NK-92 treated with Interleukin-12 subunit alpha and Interleukin-12 subunit beta, amount 100 ng/mL, for 24 hours (cell line): ENCODE data around the gene CCDC148.

Experiments used
- DNase-seq: peaks from one replicate; lab custom pipeline; 2025; lab: John Stamatoyannopoulos, UW

The CCDC148 gene

DNA sequence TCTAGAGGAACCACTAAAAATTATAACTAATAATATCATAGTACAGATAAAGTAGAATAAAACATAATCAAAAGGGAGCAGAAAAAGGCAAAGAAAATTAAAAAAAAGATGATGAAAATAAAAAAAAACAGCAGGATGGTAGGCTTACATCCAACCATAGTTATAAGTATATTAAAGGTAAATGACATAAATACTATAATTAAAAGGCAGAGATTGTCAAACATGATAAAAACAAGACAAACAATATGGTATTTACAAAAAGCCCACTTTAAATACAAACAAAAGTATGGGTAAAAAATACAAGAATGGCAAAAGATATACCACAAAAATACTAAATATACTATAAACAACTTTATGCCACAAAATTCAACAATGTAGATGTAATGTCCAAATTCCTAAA, 24.4 kb downstream of the CCDC148 start:
- DNase-seq = no peak

DNA sequence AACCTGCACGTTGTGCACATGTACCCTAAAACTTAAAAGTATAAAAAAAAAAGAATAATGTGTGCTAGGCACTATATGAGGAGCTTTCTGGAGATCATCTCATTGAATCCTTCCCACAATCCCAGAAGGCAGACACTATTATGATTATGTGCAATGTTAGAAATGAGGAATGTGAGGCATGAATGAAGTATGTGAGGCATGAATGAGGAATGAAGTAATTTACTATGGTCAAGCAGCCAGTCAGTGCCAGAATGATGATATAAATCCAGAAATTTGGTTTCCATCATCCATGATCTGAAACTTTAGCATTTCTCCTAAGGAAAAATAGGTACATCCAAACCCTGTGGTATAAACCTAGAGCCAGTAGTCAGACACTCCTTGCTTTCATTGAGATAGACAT, 42.0 kb downstream of the CCDC148 start:
- no peak for DNase-seq

DNA sequence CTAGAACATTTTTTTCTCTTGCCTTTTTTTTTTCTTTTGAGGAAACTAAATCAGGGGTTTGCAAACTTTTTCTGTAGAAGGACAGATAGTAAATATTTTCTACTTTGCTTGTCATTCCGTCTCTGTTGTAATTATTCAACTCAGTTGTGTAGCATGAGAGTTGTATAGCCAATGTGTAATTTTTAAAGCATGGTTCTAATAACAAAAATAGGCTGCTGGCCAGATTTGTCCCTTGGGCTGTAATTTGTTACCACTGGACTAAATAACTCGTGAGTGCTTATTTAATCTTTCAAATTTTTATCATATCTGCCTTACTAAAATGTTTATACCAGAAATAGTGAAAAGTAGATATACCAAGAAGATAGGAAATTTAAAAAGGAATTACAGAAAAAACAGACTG, 43.0 kb downstream of the CCDC148 start:
- DNase-seq = no peak

DNA sequence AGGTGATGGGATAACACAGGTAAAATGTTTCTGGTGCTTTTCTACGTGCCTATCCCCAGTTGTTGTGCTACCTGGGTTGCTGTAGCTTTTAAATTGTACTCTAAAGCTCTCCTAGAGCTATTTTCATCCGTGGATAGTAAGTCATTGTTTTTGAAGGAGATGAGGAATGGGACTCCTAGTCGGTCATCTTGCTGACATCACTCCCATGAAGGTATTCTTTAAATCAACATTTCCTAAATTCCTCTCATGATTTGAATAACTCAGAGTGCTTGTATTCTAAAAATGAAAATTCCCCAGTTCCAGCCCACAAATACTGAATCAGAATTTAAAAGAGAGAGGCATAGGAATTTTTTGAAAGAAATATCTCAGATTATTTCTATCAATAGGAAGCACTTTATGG, 44.3 kb downstream of the CCDC148 start:
- no peak for DNase-seq

DNA sequence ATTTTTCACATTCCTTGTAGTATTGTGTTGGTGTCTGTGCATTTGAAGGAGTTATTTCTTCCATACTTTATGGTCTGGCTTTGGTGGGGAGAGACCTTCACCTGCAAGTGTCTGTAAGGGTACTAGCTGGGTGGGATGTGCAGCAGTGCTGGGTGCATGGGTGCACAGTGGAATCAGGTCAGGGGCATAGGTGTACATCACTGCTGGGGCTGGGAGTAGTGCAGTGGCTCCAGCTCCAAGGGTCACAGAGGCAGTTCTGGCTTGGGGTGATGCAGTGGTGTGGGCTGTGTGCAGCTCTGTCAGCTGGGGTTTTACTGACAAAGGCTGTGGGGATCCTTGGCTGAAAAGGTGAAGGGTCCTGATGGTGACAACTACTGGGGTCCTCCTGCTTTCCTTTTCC, 44.8 kb downstream of the CCDC148 start:
- no peak for DNase-seq

DNA sequence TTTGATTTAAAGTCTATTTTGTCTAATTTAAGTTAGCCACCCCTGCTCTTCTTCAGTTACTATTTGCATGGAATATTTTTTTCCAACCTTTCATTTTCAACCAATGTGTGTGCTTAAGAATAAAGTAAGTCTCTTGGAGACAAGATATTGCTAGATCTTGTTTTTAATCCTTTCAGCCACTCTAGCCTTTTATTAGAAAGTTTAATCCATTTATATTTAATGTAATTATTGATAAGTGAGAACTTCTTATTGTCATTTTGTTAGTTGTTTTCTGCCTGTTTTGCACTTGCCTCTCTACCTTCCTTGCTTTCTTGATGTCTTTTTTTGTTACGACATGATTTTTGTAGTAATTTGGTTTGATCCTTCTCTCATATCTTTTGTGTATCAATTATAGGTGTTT, 46.4 kb downstream of the CCDC148 start:
- DNase-seq = no peak

DNA sequence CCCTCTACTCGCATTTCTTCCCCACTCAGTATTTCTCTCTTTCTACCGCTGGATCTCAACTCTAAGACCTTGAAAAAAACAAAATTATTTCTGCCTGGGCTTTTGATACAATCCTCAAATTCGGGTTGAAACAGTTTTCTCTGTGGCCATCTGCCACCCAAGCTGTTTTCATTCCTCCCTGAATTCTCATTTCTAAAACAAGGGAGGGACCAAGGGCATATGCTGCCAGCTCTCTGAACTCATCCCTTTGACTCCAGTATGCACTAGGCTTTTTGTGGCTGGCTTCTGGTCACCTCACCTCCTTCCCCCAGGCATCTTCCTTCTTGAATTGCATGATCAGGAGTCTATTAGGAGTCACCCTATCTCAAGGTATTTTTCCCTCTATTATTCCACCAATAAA, 49.5 kb downstream of the CCDC148 start:
- DNase-seq = no peak

DNA sequence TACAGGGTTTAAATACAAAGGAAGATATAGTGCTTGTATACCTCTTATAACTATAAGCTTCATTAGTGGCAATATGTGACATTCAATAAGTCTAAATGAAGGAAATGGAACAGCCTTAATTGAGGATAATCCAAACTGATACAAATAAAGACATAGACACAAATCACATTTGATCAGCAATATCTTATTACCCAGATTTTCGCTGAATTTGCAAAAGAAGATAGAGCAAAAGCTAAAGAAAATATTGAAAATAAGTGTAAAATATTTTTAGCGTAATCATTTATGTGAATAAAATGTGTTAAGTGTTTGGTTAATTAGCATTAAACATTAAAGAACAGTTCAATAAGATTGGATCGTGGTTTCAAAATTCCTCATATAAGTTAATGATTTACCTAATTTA, 51.2 kb downstream of the CCDC148 start:
- DNase-seq = no peak

DNA sequence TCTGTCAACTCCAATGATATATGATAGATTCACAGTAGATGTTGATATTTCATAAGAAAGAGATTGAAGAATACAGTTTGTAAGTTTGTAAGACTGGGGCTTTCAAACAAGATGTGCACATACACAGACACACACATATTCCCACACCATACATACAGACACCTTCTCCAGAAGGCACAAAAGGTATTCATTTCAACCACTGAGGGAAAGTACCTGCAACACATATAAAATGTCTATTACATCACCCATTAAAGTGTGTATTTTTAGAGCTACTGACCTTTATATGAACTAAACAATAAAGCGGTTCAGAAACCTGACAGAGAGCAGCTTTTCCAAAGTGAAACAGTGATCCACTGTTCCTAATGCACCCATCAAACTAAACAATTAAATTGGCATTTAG, 53.3 kb downstream of the CCDC148 start:
- DNase-seq = no peak

DNA sequence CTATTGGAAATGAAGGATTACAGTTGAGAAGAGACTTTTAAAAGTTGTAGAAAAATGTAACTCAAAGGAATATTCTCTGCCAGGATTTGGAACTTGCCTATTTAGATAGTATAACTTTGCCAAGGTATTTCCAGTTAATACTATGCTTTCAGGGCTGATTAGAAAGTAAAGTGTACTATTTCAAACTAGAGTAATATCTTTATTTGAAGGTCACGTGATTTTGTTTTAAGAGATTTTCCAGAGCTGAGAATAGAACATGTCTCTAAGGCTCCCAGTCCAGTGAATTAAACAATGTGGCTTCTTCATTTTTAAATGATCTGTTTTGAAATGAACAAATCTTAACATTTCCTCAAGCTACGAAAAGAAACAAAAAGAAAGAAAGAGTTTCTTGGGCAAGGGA, 53.9 kb downstream of the CCDC148 start:
- no peak for DNase-seq

DNA sequence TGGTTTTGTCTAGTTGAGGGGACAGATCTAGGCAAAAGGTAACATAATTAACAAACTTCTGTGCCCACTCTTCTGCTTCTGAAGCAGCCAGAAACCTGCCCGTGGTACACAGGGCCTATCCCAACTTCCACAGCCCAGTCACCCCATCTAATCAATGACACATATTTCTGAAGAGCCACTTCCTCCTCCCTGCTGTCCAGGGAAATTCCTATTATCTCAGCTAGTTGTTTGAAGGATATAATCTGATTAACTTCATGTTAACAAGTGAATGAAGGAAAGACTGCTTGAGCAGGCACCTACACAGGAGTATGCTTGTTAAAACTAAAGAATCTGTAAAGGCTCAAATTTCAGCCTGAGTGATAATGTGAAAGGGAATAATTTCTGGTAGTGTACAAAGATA, 61.4 kb downstream of the CCDC148 start:
- DNase-seq = no peak

DNA sequence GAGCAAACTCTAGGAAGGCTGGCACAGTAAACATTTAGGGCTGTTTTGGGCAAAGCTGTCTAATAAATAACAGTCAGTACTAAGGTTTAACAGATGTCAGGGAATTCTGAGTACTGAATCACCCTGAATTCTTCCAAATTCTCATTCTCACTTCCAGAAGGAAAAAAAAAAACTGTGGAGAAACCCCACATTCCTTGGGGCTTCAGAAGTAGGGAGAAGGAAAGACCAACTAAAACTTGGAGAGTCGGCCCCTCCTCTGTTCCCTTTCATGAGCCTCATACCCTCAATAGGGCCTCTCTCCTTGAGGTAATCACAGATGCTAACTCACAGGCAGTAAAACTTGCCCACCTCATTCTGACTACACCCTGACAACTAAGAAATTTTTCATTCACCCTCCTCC, 62.1 kb downstream of the CCDC148 start:
- no peak for DNase-seq

DNA sequence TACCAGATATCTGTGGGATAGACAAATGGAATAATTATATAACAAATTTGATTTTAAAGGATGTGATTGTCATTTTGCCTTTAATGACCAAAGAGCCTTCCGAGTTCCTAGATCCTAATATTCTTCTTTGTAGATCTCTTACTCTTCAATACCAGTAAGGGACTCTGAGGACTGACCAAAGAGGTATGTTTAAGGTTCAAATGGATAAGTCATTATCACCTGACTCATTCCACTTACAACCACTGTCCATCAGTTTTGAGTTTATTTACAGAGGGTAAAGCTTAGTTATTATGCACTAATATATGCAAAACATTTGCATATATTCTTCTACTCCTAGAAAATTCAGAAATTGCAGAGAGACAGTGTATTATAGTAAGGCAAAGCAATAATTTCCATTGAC, 62.7 kb downstream of the CCDC148 start:
- no peak for DNase-seq

DNA sequence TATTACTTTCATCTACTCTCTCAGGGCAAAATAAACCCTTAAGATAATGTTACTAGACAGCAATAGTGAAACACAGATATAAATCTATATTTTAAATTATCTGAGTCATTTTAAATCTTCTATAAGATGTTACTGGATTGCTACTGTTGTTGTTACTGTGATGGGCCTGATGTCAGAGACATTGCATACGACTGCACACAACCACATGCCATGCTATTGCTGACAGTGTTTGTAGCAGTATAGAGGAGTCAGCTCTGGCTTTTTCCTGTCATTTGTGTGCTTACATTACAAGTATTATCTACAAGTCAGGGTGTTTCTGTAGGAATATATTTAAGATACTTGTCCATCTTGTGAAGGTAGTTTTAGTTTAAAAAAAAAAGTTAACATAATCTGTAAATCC, 63.9 kb downstream of the CCDC148 start:
- no peak for DNase-seq

DNA sequence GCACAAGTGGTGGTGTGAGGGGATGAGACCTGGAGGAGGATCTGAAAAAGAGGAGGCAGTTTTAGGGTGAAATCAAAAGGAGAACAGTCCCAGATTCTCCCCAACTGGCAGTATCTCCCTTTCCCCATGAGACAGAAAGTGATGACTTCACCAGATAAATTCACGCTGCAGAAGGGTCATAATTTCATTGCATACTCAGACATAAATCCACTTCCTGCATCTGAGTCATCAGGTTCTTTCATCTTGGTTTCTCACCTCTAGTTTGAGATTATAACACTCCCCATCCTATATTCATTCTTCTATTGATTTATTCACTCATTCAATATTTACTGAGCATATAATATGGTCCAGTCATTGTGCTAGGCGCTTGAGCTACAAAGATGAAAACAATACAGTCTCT, 64.7 kb downstream of the CCDC148 start:
- DNase-seq = no peak

DNA sequence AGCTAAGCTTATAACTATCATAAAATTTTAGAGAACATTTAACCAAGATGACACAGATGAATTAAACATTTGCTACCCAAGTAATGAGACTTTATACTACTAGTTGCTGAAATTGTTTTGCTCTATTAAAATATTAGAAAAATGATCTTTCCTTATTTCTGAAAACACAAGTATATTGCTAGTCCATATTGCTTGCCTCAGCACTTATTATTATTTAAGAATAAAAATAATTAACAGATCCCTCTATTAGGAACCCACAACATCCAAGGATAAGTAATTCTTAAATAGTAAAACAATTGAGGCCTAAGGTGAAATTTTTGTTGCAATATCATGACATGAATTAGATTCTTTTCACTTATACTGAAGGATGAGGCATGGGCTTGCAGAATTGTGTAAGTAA, 65.2 kb downstream of the CCDC148 start:
- no peak for DNase-seq

DNA sequence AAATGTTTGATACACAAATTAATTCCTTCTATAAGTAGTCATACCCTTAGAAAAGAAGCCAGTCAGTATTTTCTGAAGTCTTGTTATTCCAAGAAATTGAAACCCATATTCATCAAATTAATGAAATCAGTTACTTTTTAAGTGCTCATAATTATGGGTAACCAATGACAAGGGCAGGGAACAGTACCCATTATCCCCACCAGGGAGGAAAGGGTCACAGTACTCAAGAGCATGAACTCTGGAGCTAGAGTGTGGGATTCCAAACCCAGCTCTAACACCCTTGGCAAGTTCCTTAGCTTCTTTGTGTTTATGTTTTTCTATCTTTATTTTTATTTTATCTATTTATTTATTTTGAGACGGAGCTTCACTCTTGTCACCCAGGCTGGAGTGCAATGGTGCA, 68.4 kb downstream of the CCDC148 start:
- DNase-seq = no peak

DNA sequence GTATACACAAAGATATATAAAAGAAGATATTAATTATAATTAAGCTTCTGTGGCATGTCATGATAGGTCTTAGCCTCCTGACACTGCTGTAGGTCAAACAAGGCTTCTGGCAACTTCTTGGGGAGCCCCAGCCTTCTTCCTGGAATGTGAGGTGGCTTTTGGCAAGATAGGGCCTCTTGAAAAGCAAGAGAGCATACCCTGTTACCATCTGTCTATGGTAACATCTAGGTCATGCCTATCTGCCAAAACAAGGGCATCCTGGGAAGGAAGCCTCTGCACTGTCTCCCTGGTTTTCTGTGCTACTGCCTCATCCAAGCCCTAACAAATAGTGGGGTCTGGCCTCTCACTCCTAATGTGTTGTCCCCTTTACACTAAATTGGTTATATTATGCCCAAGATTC, 70.9 kb downstream of the CCDC148 start:
- DNase-seq = no peak

DNA sequence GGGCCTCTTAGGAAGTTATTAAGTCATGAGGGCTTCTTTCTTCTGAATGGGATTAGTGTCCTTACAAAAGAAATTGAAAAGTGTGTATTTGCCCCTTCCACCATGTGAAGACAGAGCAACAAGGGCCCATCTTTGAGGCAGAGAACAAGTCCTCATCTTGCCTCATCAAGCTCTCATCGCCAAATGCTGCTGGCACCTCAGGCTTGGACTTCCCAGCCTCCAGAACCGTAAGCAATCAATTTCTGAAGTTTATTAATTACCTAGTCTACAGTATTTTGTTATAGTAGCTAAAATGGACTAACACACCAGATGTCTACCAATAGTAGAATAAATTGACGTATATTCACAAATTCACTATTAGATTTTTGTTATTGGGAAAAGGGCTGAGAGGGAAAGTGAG, 74.6 kb downstream of the CCDC148 start:
- no peak for DNase-seq

DNA sequence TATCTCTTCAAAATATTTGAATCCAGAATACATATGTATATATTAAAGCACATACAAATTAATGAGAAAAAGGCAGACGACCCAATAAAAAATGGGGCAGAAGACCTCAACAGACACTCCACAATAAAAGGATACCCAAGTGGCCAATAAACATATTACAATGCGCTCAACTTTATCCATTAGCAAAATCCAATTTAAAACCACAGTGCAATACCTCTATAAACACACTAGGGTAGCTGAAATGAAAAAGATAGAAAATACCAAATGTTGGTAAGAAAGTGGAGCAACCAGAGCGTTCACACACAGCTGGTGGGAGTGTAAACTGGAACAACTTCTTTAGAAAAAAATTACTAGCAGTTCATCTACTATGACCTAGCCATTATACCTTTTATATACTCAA, 75.3 kb downstream of the CCDC148 start:
- DNase-seq = no peak

DNA sequence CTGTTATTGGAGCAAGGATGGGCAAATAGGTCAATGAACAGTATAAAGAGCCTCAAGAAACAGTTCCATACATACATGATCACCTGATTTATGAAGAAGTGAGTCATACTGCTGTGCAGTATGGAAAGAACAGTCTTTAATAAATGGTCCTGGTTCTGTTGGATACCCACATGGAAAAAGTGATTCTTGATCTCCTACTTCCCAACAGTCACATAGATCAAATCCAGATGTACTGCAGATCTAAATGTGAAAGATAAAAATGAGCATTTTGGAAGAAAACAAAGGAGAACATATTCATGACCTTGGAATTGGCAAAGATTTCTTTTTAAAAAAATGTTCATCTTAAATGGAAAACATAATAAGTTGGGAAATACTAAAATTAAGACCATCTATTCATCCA, 75.8 kb downstream of the CCDC148 start:
- DNase-seq = no peak

DNA sequence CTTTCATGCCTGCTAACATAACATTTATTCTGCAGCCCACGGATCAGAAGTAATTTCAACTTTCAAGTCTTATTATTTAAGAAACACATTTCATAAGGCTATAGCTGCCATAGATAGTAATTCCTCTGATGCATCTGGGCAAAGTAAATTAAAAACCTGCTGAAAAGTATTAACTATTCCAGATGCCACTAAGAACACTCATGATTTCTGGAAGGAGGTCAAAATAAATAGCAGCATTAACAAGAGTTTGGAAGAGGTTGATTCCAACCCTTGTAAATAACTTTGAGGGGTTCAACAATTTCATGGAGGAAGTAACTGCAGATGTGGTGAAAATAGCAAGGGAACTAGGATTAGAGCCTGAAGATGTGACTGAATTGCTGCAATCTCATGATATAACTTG, 77.6 kb downstream of the CCDC148 start:
- DNase-seq = no peak

DNA sequence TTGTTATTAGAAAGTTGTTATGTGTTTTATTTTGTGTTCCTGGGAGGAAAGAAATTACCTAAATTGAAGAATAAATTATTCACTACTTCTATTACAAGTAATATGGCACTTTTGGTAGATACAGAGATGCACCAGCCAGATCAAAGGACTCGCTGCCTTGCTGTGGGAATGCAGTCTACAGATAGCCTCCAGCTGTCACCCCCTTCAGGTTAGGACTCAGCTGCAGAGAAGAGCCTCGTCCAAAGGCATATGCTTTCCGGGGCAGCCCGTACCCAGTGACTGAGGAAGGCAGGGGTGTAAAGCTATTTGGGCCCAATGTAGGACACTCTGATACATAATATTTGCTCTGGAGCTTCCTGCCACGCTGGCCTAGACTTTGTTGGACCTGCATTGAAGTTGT, 90.2 kb downstream of the CCDC148 start:
- no peak for DNase-seq

DNA sequence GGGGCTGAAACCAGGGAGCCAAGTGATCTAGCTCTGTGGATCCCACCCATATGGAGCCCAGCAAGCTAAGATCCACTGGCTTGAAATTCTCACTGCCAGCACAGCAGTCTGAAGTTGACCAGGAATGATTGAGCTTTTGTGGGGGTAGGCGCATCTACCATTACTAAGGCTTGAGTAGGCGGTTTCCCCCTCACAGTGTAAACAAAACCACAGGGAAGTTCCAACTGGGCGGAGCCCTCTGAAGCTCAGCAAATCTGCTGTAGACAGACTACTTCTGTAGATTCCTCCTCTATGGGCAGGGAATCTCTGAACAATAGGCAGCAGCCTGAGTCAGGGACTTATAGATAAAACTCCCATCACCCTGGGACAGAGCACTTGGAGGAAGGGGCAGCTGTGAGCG, 96.7 kb downstream of the CCDC148 start:
- DNase-seq = no peak

DNA sequence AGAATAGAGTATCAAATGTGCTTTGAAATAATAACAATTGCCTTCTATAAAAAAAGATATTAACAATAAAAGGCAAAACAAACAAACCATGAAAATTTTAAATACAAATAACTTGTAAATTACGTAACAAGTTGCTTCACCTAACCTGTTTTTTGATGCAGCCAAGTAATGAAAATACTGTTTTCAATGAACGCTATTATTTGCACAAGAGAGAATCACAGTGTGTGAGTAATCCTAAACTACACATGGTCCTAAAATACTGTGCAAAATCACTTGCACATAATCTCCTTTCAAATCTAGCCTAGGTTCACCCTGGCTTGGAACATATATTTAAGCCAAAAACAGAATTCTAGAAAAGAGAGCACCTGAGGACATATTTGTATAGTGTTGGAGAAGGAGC, 98.9 kb downstream of the CCDC148 start:
- no peak for DNase-seq
